Islet of Langerhans (tissue), 1 donor: ENCODE results near the gene DPF3.

Source experiments
- FAIRE-seq: peaks from one replicate; lab custom pipeline; 2011; peaks lifted over from hg19 to GRCh38; lab: Jason Lieb, UNC

Gene DPF3

GRCh38 chr14:72836085-72836484, 57.8 kb downstream of the DPF3 start:
- no peak for FAIRE-seq

- FAIRE-seq: no peak
Measured at GRCh38 chr14:72833174-72833573, 60.7 kb downstream of the DPF3 start.

- FAIRE-seq: no peak
Measured at GRCh38 chr14:72830786-72831594, 62.9 kb downstream of the DPF3 start.

- FAIRE-seq: no peak
Measured at GRCh38 chr14:72830356-72830755, 63.5 kb downstream of the DPF3 start.

GRCh38 chr14:72828604-72829003, 65.3 kb downstream of the DPF3 start:
- no peak for FAIRE-seq

GRCh38 chr14:72826039-72826438, 67.9 kb downstream of the DPF3 start:
- FAIRE-seq: no peak

- FAIRE-seq: no peak
Measured at GRCh38 chr14:72825486-72825885, 68.4 kb downstream of the DPF3 start.

- FAIRE-seq: no peak
Measured at GRCh38 chr14:72824051-72824450, 69.8 kb downstream of the DPF3 start.

GRCh38 chr14:72822946-72823611, 70.8 kb downstream of the DPF3 start:
- no peak for FAIRE-seq

- no peak for FAIRE-seq
Measured at GRCh38 chr14:72818998-72819397, 74.9 kb downstream of the DPF3 start.

- FAIRE-seq: no peak
Measured at GRCh38 chr14:72816287-72816686, 77.6 kb downstream of the DPF3 start.

- no peak for FAIRE-seq
Measured at GRCh38 chr14:72815430-72815829, 78.5 kb downstream of the DPF3 start.

GRCh38 chr14:72812292-72812851, 81.5 kb downstream of the DPF3 start:
- no peak for FAIRE-seq

GRCh38 chr14:72810201-72810600, 83.7 kb downstream of the DPF3 start:
- no peak for FAIRE-seq

GRCh38 chr14:72809063-72809462, 84.8 kb downstream of the DPF3 start:
- FAIRE-seq: no peak

GRCh38 chr14:72808564-72808963, 85.3 kb downstream of the DPF3 start:
- no peak for FAIRE-seq

GRCh38 chr14:72802588-72802946, 91.3 kb downstream of the DPF3 start:
- no peak for FAIRE-seq

- no peak for FAIRE-seq
Measured at GRCh38 chr14:72801836-72802587, 91.9 kb downstream of the DPF3 start.

- no peak for FAIRE-seq
Measured at GRCh38 chr14:72801381-72801812, 92.5 kb downstream of the DPF3 start.

- no peak for FAIRE-seq
Measured at GRCh38 chr14:72800848-72801370, 93.0 kb downstream of the DPF3 start.

- FAIRE-seq: no peak
Measured at GRCh38 chr14:72800296-72800695, 93.6 kb downstream of the DPF3 start.

- no peak for FAIRE-seq
Measured at GRCh38 chr14:72796935-72797334, 97.0 kb downstream of the DPF3 start.
